Inflammatory macrophage (primary cell): ENCODE measurements around the gene COL17A1.

ENCODE experiments used
- DNase-seq, 2 donors: peaks; one replicate each; pipeline ENCODE4 v3.0.0-alpha.2; 2020 to 2022
- total RNA-seq, 18 experiments: gene quantifications; one replicate each; lab custom pipeline; 2026; ENCODE audit warnings: mixed read lengths in 6 of 18, inconsistent platforms in 2 of 18; lab: John Stamatoyannopoulos, UW

The COL17A1 gene
- total RNA-seq: 0 to 0.52 (median 0.08) reads per million in 18 experiments

DNA sequence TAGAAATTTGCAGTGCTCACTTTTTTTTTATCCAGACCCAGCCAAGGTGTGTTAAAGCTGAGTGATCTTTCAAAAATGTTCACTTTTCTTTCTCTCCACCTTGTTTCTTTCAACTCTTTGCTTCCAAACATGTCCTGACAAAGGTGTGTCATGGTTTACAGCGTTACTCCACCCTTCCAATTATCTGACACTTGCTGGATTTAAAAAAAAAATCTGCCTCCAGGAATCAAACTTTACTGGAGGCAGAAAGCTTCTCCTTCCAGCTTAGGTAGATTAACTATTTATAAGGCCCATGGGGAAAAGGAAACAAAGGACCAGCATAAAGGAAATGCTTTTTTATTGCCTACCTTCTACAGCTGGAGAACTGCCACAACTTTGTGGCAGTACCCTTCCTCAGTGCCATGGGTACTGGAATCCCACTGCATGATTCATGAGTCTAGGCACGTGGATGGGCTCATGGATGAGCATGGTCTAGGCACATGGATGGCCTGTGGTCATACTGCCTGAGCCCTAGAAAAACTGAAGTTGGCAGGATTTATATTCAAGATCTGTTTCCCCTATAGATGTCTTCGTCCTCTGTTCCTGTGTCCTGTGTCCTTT, at the start of gene COL17A1:
TSS of gene COL17A1 (minus strand) at position 80 of the 600 bp plus-strand sequence. CDS start 5,207 bp downstream, outside the sequence.
- DNase-seq: no peak

DNA sequence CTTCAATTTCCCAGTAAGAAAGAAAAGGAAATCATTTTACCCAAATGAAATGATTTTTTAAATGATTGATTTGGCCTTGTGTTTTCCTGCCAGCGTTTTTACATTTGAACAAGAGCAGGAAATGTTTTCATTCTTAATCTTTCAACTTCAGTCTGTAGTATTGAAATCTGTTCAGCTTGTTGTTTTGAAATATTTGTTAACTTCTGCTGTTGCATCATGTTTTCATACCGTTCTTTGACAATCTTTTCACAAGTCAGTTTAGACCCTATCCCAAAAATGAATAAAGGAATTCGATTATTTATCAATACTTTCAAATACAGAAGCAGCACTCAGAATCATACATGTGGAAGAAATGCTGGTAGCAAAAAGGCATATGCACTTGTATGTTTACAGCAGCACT, 44.4 kb upstream of the COL17A1 start:
- no peak for DNase-seq

DNA sequence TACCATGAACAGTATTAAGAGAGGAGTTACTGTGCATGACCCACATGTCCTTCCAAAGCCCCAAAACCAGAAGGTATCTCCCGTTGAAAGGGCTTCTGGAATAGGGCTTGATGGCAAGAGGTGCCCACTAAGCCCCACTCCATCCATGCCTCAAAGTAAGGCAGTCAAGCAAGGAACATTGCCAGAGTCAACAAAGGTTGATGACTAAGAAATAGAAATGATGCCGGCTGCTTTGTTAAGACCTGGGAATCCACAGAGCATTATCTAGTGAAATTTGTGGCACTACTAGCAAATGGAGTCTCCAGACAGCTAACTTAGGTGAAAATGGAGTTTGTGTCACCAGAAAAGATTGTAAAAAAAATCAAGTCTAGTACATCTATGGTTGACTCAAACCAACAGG, 42.5 kb upstream of the COL17A1 start:
- no peak for DNase-seq

DNA sequence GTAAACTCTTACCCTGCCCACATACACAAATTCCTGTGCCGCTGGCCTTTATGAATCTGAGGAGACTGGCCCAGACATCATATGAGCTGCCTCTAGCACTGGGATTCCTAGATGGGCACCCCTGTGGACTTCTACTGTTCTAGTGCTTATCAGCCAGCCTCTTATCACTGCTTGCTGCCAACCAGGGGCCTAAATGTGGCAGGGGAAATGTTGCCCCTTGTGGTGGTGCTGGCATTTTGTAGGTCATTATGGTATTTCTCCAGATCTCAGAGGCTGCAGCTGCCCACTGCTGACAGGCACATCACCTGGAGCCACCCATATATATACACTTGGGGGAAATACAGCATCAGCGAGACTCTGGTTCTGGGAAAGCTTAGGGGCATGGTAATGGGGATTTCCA, 41.7 kb upstream of the COL17A1 start:
- peak in 1 of 2 donors; percentile 10 for DNase-seq

DNA sequence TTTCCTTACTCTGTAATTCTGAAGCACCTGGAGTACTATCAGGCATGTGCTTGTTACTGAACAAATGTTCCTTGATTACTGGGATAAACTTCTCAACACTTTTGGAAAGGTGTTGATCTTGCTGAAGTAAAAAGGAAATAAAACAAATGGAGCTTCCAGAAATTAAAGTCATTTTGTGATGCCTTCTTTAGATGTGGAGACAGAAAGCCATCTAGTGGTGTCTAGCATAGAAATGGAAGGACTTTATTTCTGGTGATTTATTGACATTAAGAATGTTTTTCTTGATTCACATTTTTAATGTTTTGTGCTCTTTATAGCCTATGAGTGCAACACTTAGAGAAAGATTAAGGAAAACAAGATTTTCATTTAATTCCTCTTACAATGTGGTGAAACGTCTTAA, 37.7 kb upstream of the COL17A1 start:
- DNase-seq: no peak

DNA sequence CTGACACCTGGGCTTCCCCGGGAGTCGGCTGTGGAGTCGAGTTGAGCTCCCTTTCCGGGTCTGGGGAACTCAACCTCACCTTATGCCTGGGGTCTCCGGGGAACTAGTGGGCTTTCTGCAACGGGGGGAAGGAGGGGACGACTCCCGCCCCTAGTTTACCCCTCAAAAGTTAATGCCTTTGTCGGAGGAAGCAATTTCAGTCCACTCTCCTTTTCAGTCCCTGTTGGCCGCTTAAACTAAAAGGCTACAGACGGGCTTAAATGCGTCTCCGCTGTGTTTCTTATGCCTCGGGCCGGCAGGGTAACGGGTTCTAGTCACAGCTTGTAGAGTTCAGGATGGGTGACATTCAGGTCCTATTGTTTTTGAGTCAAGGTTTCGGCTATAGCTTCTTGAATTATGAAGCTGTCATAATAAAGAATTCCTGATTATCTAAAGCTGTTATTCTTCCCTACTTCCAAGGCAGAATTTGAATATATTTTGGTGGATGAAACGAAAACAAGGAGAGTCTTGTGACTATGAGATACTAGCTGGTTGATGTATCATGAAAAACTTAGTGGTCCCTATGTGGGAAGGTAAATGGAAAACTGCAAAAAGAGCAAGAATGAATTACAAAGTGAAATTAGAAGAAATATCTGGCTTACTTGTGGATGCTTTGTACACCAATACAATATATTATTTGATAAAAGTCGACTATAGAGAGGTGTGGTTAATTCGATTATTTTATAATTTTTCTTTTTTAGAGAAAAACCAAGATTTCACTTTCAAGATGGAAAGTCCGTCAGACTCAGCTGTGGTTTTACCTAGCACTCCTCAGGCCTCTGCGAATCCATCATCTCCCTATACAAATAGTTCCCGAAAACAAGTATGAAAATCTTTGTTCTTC, 36.8 kb upstream of the COL17A1 start:
- DNase-seq: peak; percentile 6 to 17

DNA sequence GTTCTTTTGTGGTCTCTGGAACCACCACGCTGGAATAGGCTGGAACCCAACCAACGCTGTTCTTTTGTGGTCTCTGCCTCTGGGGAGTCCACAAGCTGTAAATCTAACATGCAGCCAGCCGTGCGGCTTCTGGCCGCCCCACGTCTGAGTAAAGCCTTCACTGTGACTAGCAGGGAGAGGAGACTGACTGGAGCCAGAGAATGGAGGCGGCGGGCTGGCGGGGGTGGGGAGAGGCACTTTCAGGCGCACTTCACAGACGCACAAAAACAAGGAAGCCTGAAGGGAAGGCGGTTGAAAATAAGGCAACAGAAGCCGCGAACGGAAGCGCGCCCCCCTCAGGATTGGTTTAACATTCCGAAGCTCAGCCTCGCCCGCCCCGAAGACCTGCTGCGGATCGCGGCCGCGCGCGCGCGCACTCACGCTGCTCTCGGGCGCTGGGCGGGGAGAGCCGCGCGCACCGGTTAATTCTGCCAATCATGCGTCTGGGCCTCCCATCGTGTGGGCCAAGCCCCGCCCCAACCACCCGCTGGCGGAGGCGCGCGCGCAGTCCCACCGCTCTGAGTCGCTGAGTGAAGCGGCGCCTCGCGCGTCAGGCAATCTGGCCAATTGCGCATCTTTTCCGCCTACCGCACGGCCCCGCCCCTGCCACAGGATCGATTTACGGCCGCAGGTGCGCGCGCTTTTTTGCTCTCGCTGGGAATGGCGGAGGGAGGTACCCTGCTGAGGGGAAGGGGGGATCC, 36.0 kb upstream of the COL17A1 start, which contains the start of gene SFR1:
TSS of gene SFR1 (plus strand) at position 687 of the 740 bp plus-strand sequence. CDS start at position 700, 13 bp downstream.
- DNase-seq: peak; percentile 99

DNA sequence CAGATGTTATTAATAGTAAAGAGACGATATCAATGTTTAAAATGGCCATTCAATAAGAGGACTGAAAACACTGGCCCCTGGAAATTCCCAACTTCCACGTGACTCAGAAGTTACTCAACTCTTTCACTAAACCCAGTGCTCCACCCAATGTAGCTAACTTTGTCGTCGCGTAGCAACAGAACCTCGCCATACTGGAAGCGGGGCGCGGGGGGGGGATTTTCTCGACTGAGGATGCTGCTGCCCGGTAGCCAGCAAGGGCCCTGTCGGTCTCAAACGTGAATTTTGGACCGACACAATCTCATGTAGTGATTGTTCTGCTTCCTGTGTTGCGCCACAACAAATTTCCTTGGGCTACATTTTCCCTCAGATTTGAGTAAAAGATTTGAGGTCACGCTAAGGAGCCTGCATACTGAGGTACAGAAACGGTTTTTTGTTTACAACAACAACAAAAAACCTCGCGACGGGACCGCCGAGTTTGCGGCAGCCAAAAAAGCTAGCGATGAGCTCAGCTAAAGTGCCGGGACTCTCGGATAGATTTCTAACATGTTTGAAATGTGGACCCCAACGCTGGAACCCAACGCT, 35.3 kb upstream of the COL17A1 start:
- peak; percentile 92 to 93 for DNase-seq

DNA sequence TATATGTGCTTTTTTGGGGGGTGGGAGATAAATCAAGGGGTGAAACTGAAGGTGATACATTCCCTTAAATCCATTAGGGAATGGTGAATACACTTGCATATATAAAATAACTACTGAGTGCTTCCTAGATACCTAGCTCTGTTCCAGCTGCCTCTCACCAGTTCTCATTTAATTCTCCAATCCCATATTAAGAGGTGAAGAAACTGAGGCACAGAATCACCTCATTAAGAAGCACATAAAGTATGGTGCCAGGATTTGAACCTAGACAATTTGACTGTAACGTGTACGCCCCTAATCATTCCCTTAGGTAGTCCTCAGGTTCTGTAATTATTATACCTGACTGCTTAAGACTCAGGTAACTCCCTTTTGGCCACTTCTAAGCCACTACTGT, 34.8 kb upstream of the COL17A1 start:
- DNase-seq: no peak

DNA sequence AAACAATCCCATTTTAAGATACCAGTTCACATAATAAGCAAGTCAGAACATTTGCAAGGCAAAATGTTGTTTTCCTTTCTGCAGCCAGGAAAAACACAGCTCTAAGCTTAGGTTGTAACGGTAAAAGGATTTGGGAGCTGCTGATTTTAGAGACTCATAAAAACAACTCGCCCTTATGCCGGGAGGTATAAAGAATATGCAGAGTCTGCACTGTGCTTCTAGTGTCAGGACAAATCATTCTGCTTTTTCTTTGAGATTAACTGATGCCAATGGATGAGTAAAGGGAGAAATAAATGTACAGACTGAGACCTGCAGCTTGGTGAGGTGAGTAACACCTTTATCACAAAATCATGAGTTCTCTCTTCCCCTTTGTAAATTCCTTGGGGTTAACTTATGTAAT, 34.3 kb upstream of the COL17A1 start:
- no peak for DNase-seq

DNA sequence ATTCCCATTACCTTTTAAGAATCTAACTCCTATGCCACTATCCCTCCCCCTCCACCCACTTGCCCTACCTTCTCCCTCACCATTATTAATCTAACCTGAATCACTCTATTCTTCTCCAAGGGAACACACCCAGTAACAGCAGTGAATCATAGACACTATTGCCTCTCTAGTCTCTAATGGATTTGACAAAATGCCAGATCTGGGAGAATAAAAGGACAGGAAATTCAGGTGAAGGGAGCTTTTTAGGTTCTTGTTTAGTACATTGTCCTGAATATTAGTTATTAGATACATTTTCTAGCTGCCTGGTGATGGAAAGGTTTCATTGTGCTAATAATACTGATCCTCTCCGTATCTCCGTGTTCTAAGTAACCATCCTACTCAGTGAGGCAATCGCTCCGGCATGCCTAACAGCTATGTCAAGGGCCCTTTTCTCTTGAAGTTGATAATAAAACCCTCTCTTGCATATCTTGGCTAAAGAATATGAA, 32.2 kb upstream of the COL17A1 start:
- no peak for DNase-seq

DNA sequence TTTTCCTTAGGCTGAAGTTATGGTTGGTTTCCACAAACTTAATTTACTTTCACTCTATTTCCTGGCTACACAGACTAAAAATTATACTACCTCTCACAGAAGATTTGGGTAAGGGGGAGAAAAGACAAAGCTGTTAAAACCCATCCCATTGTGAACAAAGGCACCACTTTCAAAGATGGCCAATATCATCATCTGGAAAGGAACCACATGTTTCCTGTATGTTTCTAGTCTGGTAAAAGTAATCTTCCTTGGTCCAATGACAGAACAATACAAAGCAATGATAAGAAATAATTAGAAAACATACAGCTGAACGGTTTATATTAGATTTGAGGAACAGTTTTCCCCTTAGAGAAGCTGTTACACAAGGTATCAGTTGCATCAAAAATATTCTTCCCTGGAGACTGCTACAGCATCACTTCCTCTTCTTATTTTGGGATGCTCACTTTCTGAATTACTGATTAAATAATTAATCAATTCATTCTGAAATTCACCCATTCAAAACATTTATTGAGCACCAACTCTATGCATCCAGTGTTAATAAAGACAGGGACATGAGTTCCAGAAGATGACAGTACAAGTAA, 27.8 kb upstream of the COL17A1 start:
- peak; percentile 16 to 49 for DNase-seq

DNA sequence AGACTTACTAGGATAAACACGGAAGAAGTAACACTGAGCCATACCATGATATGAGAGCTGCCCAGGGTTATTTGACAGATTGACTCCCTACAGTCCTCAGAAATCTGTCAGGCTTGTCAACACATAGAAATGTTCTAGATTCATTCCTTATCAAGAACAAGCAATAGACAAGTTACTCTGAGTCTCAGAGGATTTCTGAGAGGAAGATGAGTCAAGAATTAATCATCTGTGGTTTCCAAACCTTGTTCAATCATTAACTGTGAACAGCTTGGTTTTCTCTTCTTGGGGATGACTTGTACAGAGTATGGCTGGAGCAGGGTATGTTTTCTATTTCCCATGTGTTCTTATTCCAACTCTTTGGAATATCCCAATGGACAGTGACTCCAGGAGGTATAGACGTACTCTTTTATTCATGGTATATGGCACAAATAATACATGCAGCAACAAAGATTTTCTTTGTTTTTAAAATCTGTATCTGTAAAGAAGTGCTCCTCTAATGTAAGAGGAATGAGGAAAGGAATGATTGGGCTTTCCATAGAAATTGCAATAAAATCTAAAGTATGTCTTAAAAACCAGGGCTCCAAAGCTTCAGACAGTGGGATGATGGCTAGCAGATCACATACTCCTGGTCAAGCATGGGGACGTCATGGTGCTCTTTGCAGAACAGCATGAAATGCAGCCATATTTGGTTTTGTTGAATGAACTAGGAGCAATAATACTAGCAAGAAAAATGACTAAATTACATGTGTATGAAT, 24.4 kb upstream of the COL17A1 start:
- DNase-seq: peak in 1 of 2 donors; percentile 30

DNA sequence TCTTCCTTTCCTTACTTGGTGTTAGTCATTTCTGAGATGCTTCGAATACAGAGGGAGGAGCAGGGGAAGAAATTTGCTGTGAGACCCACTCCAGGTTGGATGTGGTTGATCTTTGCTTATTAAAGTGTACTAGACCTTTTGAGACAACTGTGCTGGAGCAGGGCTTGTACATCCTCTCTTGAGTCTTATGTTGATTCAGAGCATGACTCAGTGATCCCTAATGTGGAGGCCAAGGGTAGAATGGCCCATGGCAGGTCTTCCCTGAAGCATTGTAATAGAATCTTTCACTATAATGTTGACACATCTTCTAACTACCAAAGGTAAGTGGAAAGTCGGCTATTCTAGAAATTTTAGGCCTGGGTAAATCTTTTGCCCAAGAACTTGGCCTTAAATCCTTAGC, 19.2 kb upstream of the COL17A1 start:
- DNase-seq: no peak

DNA sequence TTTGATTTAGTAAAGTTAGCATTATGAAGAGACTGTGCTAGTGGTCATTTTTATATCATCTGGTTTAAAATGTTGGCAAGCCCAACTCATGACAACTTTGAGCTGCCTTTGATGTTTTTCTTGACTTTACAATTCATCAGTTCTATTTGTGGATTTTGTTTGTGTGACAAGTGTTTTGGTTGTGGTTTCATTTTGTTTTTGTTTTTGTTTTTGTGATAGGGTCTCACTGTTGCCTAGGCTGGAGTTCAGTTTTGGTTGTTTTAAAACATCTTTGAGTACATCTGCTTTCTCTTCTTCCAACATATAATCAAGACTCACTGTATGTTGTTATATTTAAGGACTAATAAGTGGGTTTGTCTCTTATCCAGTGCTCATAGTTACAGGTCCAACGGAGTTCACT, 18.7 kb upstream of the COL17A1 start:
- DNase-seq: no peak

DNA sequence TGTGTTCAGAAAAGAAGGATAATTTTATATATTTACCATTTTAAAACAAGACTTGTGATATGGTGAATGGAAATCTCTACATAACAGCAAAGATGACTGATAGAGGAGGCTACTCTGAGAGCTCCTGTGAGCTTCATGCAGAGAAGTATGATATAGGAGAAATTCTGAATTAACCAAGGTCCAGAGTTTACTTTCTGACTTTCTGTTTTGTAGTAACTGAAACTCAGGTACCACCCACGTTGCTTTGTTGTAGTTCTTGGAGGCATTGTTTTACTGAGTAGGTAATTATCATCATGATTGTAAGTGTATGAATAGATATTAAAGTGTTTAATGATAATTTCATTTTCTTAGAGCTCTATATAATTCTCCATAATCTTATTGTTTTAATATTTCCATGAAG, 18.3 kb upstream of the COL17A1 start:
- no peak for DNase-seq

DNA sequence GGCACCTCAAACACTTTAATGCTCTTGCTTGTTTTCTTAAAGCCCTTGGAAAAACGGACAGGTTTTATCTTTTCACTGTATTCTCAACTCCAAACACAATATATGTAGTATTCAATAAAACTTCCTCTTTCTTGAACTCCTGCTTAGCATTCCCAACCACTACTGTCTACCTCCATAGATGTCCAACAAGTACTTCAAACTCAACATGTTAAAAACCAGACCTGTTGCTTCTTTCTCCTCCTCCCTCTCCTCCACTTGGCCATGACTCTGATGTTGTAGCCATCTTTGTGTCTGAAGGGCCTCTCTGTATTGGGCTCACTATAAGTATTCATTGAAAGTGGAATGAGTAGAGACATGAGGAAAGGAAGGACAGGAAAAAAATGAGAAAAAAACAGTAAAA, 16.2 kb upstream of the COL17A1 start:
- DNase-seq: no peak

DNA sequence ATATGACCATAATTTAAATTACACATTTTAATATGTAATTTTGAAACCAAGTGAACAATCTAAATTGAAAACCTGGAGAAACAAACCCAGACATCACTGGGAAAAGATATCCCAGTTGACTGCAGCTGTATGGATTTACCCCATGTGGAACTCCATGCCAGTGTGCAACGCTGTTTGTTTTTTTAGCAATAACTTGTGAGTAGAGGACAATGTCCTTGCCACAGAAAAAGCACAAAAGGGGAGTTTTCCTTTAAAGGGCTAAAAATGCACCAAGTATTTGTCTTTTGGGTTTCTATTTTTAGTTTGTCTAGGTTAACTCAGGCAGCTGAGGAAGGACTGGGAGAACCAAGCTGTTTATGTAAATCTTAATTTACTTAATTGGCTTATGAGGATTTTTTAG, 15.1 kb upstream of the COL17A1 start:
- no peak for DNase-seq

DNA sequence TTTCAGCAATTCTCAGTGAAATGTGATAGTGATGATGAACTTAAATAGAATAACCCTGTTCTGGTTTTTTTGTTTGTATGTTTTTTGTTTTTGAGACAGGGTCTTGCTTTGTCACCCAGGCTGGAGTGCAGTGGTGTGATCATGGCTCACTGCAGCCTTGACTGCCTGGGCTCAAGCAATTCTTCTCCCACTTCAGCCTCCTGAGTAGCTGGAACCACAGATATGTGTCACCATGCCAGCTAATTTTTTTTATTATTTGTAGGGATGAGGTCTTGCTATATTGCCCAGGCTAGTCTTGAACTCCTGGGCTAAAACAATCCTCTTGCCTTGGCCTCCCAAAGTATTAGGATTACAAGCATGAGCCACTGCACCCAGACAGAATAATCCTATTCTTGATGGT, 14.3 kb upstream of the COL17A1 start:
- no peak for DNase-seq

DNA sequence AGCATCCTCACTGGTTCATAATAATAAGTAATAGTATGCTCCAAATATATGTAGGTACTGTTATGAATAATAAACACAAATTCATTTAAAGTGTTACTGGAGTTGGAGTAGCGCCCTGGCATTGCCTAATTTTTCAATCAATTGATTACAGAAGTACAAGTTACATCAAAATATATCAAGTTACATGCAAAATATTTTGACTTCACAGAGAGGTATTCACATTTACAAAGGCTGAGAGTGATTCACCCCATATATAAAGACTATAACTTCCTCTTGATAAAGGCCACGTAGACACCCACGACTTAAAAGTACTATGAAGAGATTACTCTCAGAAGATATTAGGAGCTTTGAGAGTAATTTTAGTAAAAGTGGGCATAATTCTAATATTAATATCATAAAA, 13.6 kb upstream of the COL17A1 start:
- no peak for DNase-seq

DNA sequence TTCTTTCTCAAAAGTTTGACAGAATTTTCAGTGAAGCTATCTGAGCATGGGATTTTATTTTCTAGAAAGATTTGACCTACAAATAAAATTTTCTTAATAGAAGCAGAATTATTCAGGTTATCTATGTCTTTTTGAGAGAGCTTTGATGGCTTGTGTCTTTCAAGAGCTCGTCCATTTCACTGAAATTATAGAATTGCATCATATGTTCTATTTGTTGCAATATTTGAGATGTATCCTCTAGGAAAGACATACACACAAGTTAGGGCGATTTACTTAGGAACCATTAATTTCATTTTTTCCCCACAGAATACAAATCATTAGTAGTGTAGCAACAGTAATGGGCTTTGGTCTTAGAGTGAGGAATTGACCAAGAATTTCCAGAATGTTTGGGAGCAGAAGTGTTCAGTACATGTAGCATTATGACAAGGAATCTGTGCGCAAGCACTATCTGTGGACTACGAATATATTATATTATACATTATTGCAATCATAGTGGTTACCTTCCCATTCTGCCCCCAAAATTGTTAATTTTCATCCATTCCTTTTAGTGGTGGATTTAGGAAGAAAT, 12.8 kb upstream of the COL17A1 start:
- no peak for DNase-seq
